A549 (cell line): Measurements from ENCODE around the gene MAN2B2. TPM values are rescaled to one million over a fixed set of nuclear protein-coding genes. Genes with fewer than 3 reads are reported as not detected.

Experiments used
- ATAC-seq, 2 experiments: fragments of 200-7000 bp in 1 of 2; fragments of >200 bp in 1 of 2; cut with Nextera tagmentation in 1 of 2; cut with Tn5 transposase in 1 of 2; 3 replicates each; pipeline versions ENCODE4 v1.8.0 to v1.9.1; 2018 to 2020; ENCODE audit warnings: mild to moderate bottlenecking in 1 of 2, moderate library complexity in 1 of 2
- CTCF ChIA-PET: fragments of 300-600 bp; sonication (Branson Sonifier 250); formaldehyde crosslinking; extraction: SDS; loops from one replicate; lab custom pipeline; 2021; ENCODE audit warnings: antibody characterized with exemption, inconsistent platforms; lab: Yijun Ruan, JAX
- POLR2A ChIA-PET: fragments of 350-600 bp; formaldehyde crosslinking; extraction: SDS; loops from one replicate; lab custom pipeline; 2021; ENCODE audit warnings: antibody characterized with exemption, inconsistent platforms; lab: Yijun Ruan, JAX
- DNase-seq, 2 experiments: peaks; one replicate each; pipeline versions ENCODE4 v3.0.0 to v3.0.0-alpha.2; 2011 to 2016; ENCODE audit warnings: low read depth in 1 of 2, low spot score in 1 of 2
- FAIRE-seq: peaks from 2 replicates; lab custom pipeline; 2011; peaks lifted over from hg19 to GRCh38; lab: Jason Lieb, UNC
- H3K27ac ChIP-seq, 2 experiments: fragments of >200 bp; sonication (Bioruptor Twin); formaldehyde crosslinking; 3 replicates each; pipeline ENCODE4 v1.5.1; 2016 to 2017
- H3K4me1 ChIP-seq: fragments of >200 bp; sonication (Bioruptor Twin); formaldehyde crosslinking; 3 replicates; pipeline ENCODE4 v1.6.1; 2016
- H3K4me2 ChIP-seq: fragments of >200 bp; sonication (Bioruptor Twin); formaldehyde crosslinking; 3 replicates; pipeline ENCODE4 v1.6.1; 2016
- H3K4me3 ChIP-seq: fragments of >200 bp; sonication (Bioruptor Twin); formaldehyde crosslinking; 3 replicates; pipeline ENCODE4 v1.5.1; 2016
- H3K9me3 ChIP-seq: fragments of >200 bp; sonication (Bioruptor Twin); formaldehyde crosslinking; 3 replicates; pipeline ENCODE4 v1.6.1; 2016
- CBX2 ChIP-seq: fragments of 200-600 bp; sonication (generic); IDR thresholded peaks from 2 replicates; pipeline ENCODE4 v1.6.1; 2016; ENCODE audit warnings: low read depth, mild to moderate bottlenecking, borderline replicate concordance
- CEBPB ChIP-seq, 2 experiments: fragments of >200 bp in 1 of 2; sonication (Bioruptor Twin) in 1 of 2; formaldehyde crosslinking in 1 of 2; IDR thresholded peaks; 2 replicates each; pipeline ENCODE4 v1.6.1; 2012 to 2016
- ESRRA ChIP-seq: fragments of 150-350 bp; IDR thresholded peaks from 2 replicates; pipeline ENCODE4 v1.6.1; 2014; ENCODE audit warnings: mild to moderate bottlenecking, low read length, borderline replicate concordance
- GATA3 ChIP-seq: IDR thresholded peaks from 2 replicates; pipeline ENCODE4 v1.6.1; 2012; ENCODE audit warnings: borderline replicate concordance
- HDAC2 ChIP-seq: fragments of 200-600 bp; sonication (generic); IDR thresholded peaks from 2 replicates; pipeline ENCODE4 v1.6.1; 2016
- HOXB13 ChIP-seq: fragments of 250-450 bp; sonication (Bioruptor Pico); IDR thresholded peaks from 2 replicates; pipeline ENCODE4 v1.5.0; 2020; ENCODE audit warnings: low read depth, mild to moderate bottlenecking, moderate library complexity
- HOXB5 ChIP-seq: fragments of 250-450 bp; sonication (Bioruptor Pico); IDR thresholded peaks from 2 replicates; pipeline ENCODE4 v1.5.0; 2020; ENCODE audit warnings: mild to moderate bottlenecking, moderate library complexity
- JUNB ChIP-seq: fragments of >200 bp; sonication (Bioruptor Twin); formaldehyde crosslinking; IDR thresholded peaks from 2 replicates; pipeline ENCODE4 v1.6.1; 2016
- MYC ChIP-seq: IDR thresholded peaks from 2 replicates; pipeline ENCODE4 v1.6.1; 2012; ENCODE audit warnings: mild to moderate bottlenecking, inconsistent platforms, low read length, improper control_type of control experiment, borderline replicate concordance
- NR3C1 ChIP-seq: fragments of >200 bp; sonication (Bioruptor Twin); formaldehyde crosslinking; IDR thresholded peaks from 3 replicates; pipeline ENCODE4 v1.6.1; 2017
- POLR2AphosphoS2 ChIP-seq: conservative IDR thresholded peaks from 2 replicates; pipeline ENCODE4 v1.6.1; 2012; ENCODE audit warnings: low read length, improper control_type of control experiment, inconsistent platforms
- RAD21 ChIP-seq, 2 experiments: fragments of >200 bp in 1 of 2; sonication (Bioruptor Twin) in 1 of 2; formaldehyde crosslinking in 1 of 2; IDR thresholded peaks in 1 of 2; conservative IDR thresholded peaks in 1 of 2; 2 replicates in 1 of 2; 3 replicates in 1 of 2; pipeline ENCODE4 v1.6.1; 2012 to 2018; ENCODE audit warnings: inconsistent platforms in 1 of 2
- RARB ChIP-seq: fragments of 250-450 bp; sonication (Bioruptor Pico); IDR thresholded peaks from 2 replicates; pipeline ENCODE4 v1.8.0; 2021; ENCODE audit warnings: mild to moderate bottlenecking, moderate library complexity
- SMC3 ChIP-seq: fragments of >200 bp; sonication (Bioruptor Twin); formaldehyde crosslinking; IDR thresholded peaks from 3 replicates; pipeline ENCODE4 v1.6.1; 2018; ENCODE audit warnings: inconsistent platforms
- ZC3H11A ChIP-seq: fragments of 450-650 bp; IDR thresholded peaks from 2 replicates; pipeline ENCODE4 v1.6.1; 2014; ENCODE audit warnings: antibody characterized with exemption, mild to moderate bottlenecking
- WGBS: methylation state at CpG from one replicate; pipeline ENCODE4 v1.1.6; 2017; ENCODE audit errors: missing lambda C conversion rate; 5-methylcytosine and 5-hydroxymethylcytosine counted together
- polyA plus RNA-seq, 4 experiments: library from polyadenylated mRNA; depleted of rRNA in 3 of 4; stranded (reverse); fragments of >200 nt; fragmentation: RNase III in 1 of 4; extraction: RNeasy Plus Mini Kit Qiagen cat#74134 plus additional on column Dnase treatment in 1 of 4; gene quantifications; 2 replicates in 3 of 4; 3 replicates in 1 of 4; pipeline ENCODE4 v1.2.3, GENCODE V29; 2011 to 2017
- TF ChIP-seq, protein P1 (sequence below): fragments of >200 bp; sonication (Bioruptor Twin); formaldehyde crosslinking; IDR thresholded peaks from 2 replicates; pipeline ENCODE4 v1.6.1; 2016
- TF ChIP-seq, protein P2 (sequence below): IDR thresholded peaks from 2 replicates; pipeline ENCODE4 v1.6.1; 2012
- TF ChIP-seq, protein P3 (sequence below): fragments of 150-350 bp; IDR thresholded peaks from 2 replicates; pipeline ENCODE4 v1.6.1; 2014; ENCODE audit warnings: low read depth, mild to moderate bottlenecking, low read length
- TF ChIP-seq, protein P4 (sequence below): fragments of 250-450 bp; sonication (Bioruptor Pico); IDR thresholded peaks from 2 replicates; pipeline ENCODE4 v1.5.0; 2021; ENCODE audit warnings: mild to moderate bottlenecking, moderate library complexity, borderline replicate concordance

MAN2B2 gene
- polyA plus RNA-seq, 2 of the 4 experiments (the other 2 are of a cell fraction), result 6.3 to 8.4 TPM

DNA sequence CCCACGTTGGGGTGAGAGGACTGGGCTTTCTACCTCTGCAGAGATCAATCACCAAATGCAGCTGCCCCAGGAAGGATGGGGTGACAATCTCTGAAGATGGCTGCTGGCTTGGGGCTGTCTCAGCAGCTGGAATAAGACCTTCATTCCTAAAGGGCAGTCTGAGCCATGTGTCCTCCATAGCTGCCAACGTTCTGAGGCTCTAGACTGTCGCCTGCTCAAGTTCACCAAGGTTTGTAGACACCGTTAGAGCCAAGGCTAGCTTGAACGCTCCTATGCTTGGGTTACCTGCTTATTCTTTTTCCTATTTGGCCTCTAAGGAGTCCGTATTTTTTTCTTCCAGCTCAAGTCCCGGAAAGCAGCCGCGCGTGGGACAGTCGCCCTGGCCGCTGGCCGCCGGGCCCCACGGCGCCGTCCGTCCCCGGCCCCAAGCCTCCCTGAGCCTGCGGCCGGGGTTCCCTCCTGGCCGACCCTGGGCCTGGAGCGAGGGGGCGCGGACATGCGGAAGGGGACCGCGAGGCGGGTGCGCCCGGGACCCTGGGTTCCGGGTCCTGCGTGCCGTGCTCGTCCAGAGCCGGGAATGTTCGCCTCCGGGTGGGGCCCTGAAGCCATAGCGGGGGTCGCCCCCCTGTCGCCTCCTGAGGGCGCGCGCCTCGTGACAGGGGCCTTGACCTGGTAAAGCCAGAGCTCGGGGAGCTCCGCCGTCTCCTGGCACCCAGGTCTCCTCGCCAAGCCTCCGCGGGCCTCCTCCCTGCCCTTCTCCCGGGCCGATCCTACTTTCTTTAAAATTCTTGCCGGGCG, 88.8 kb downstream of the MAN2B2 start (continued):
- TF ChIP-seq, protein P1, sequence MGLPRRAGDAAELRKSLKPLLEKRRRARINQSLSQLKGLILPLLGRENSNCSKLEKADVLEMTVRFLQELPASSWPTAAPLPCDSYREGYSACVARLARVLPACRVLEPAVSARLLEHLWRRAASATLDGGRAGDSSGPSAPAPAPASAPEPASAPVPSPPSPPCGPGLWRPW, result no peak
- TF ChIP-seq SMC3, result no peak
- no peak for TF ChIP-seq ESRRA
- no peak for TF ChIP-seq CBX2
- TF ChIP-seq JUNB, result no peak
- no peak for TF ChIP-seq RARB (CRISPR knock-in tag)
- no peak for TF ChIP-seq GATA3

DNA sequence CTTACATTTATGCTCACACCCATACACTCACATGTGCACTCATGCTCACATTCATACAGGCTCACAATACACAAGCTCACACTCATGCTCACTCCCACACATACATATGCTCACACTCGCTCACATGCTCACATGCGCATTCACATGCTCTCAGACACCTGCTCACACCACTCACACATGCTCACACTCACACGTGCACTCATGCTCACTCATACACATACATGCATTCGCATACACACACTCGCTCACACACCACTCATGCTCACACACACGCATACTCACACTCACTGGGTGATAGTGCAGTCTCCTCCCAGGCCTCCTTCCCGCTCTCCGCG, 90.3 kb downstream of the MAN2B2 start:
- FAIRE-seq, result no peak
- H3K4me1 ChIP-seq, result peaks cover 7% of the 10 kb centered on the region; the same call in 2 of the 3 replicates
- H3K27ac ChIP-seq, result no peak overlapping the region
- ChIA-PET CTCF (interaction anchor here (0.7 to 1.6 kb wide), 2 partner anchors 16 to 114 kb away, joined by 3 to 4 read pairs; no protein-coding TSS in a partner anchor), POLR2A (interaction anchor here (1.6 kb wide), 1 partner anchor 8 kb away, joined by 14 read pairs; a partner anchor contains a TSS)
- DNase-seq, result no peak
- no peak for TF ChIP-seq ZC3H11A
- 95% methylated on average over 9 of the region's 9 CpGs for WGBS
- H3K9me3 ChIP-seq, result no peaks in the 10 kb centered on the region
- no peak overlapping the region for H3K4me2 ChIP-seq
- no peak overlapping the region for H3K4me3 ChIP-seq
- ATAC-seq, result no peak

DNA sequence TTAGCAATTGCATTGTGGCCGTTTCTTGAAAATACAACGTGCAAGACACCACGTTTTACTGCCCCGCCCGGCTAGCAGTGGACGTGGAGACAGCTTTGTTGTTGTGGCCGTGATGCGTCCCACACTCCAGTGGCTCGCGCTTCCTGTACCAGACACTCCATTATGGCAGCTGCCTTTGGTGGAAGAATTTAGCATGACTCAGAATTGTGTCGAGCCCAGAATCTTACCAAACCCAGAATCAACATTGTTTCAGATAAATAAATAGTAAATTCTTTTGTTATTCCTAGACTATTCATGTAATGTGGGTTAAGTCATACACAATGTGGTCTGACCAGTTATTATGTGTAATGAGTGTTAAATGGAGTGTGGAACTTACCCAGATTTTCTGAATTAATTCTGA, 93.4 kb downstream of the MAN2B2 start:
- 65% methylated on average over 11 of the region's 11 CpGs for WGBS
- H3K4me1 ChIP-seq, result peaks cover 7% of the 10 kb centered on the region; the same call in 2 of the 3 replicates
- DNase-seq, result no peak
- ChIA-PET CTCF (interaction anchor here (0.6 to 1.0 kb wide), 2 partner anchors 82 to 402 kb away, joined by 3 to 4 read pairs; no protein-coding TSS in a partner anchor), POLR2A (no interaction called here)
- no peak for FAIRE-seq
- H3K27ac ChIP-seq, result no peak overlapping the region
- TF ChIP-seq NR3C1, result no peak
- TF ChIP-seq, protein P2, sequence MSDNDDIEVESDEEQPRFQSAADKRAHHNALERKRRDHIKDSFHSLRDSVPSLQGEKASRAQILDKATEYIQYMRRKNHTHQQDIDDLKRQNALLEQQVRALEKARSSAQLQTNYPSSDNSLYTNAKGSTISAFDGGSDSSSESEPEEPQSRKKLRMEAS, result no peak
- no peak for TF ChIP-seq CEBPB (IDR thresholded peaks at IDR 0.05)
- no peak for TF ChIP-seq HDAC2
- TF ChIP-seq POLR2AphosphoS2, result no peak
- no peak for TF ChIP-seq JUNB
- TF ChIP-seq, protein P3, sequence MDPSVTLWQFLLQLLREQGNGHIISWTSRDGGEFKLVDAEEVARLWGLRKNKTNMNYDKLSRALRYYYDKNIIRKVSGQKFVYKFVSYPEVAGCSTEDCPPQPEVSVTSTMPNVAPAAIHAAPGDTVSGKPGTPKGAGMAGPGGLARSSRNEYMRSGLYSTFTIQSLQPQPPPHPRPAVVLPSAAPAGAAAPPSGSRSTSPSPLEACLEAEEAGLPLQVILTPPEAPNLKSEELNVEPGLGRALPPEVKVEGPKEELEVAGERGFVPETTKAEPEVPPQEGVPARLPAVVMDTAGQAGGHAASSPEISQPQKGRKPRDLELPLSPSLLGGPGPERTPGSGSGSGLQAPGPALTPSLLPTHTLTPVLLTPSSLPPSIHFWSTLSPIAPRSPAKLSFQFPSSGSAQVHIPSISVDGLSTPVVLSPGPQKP, result no peak
- TF ChIP-seq RAD21 (conservative IDR thresholded peaks at IDR 0.05 in 1 of 2, IDR thresholded peaks at IDR 0.05 in 1 of 2), result no peak
- no peak for TF ChIP-seq HOXB5 (CRISPR knock-in tag)
- TF ChIP-seq, protein P4, sequence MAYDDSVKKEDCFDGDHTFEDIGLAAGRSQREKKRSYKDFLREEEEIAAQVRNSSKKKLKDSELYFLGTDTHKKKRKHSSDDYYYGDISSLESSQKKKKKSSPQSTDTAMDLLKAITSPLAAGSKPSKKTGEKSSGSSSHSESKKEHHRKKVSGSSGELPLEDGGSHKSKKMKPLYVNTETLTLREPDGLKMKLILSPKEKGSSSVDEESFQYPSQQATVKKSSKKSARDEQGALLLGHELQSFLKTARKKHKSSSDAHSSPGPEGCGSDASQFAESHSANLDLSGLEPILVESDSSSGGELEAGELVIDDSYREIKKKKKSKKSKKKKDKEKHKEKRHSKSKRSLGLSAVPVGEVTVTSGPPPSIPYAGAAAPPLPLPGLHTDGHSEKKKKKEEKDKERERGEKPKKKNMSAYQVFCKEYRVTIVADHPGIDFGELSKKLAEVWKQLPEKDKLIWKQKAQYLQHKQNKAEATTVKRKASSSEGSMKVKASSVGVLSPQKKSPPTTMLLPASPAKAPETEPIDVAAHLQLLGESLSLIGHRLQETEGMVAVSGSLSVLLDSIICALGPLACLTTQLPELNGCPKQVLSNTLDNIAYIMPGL (CRISPR knock-in tag), result no peak
- no peaks in the 10 kb centered on the region for H3K9me3 ChIP-seq
- no peak overlapping the region for H3K4me2 ChIP-seq
- no peak for ATAC-seq
- no peak overlapping the region for H3K4me3 ChIP-seq

DNA sequence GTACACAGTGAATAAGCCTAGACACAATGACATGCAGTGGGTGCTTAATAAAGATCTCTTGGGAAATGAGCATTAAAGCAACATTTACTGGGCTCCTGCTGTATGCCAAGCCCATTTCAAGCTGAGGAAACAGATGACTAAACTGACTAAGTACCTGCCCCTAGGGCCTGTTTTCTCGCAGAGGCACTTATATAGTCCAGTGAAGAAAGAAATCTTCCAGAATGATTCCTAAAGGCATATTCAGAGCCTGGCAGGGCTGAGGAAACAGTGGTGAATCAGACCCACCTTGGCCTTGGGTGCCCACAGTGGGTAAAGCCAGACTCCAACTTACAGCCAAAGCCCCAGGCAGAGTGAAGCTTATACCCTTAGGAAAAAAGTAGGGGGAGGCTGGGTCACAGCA, 96.7 kb downstream of the MAN2B2 start:
- no peak overlapping the region for H3K4me2 ChIP-seq
- H3K4me1 ChIP-seq, result peaks cover 23% of the 10 kb centered on the region
- WGBS, result 93% methylated on average over 1 of the region's 1 CpG
- no peak overlapping the region for H3K27ac ChIP-seq
- ChIA-PET CTCF (no interaction called here), POLR2A (no interaction called here)
- FAIRE-seq (no peak), ATAC-seq (no peak), DNase-seq (no peak)
- H3K4me3 ChIP-seq, result no peak overlapping the region
- no peaks in the 10 kb centered on the region for H3K9me3 ChIP-seq
- TF ChIP-seq HOXB13 (no peak), MYC (no peak)
